ENCODE results near the gene ZNF550.

ZNF550 gene

GRCh38 chr19:57599377-57599760 lies 39.7 kb upstream of the ZNF550 start:
- DNase-seq (ENCODE audit: low read depth in 1 of 2, low spot score in 1 of 2) = no peak
- Histone ChIP-seq H3K27ac (replicated peaks) (peak overlapping the region; percentile 78; the same call in 1 of the 2 replicates), H3K27me3 (ENCODE audit: insufficient read depth, poor library complexity, severe bottlenecking) (no peaks in the 10 kb centered on the region), H3K4me3 (replicated peaks; ENCODE audit: insufficient read depth, low read length) (peak overlapping the region; percentile 99)
- TF ChIP-seq CTCF (IDR thresholded peaks at IDR 0.05; ENCODE audit: insufficient read depth, low read length) (no peak), POLR2AphosphoS5 (IDR thresholded peaks at IDR 0.05; ENCODE audit: low read depth) (no peak), SPI1 (IDR thresholded peaks at IDR 0.05; ENCODE audit: borderline replicate concordance, low read depth) (no peak), GABPA (IDR thresholded peaks at IDR 0.05; ENCODE audit: low read depth) (no peak), REST (IDR thresholded peaks at IDR 0.05; ENCODE audit: insufficient replicate concordance, low read depth) (no peak)

- H3K27me3 ChIP-seq (ENCODE audit: insufficient read depth, poor library complexity, severe bottlenecking) = no peaks in the 10 kb centered on the region
- H3K27ac ChIP-seq (replicated peaks) = no peak overlapping the region
- no peak overlapping the region for H3K4me3 ChIP-seq (replicated peaks; ENCODE audit: insufficient read depth, low read length)
- no peak for DNase-seq (ENCODE audit: low read depth in 1 of 2, low spot score in 1 of 2)
- TF ChIP-seq SPI1 (IDR thresholded peaks at IDR 0.05; ENCODE audit: borderline replicate concordance, low read depth) = no peak
- TF ChIP-seq CTCF (IDR thresholded peaks at IDR 0.05; ENCODE audit: insufficient read depth, low read length) = no peak
- TF ChIP-seq GABPA (IDR thresholded peaks at IDR 0.05; ENCODE audit: low read depth) = no peak
- no peak for TF ChIP-seq REST (IDR thresholded peaks at IDR 0.05; ENCODE audit: insufficient replicate concordance, low read depth)
- TF ChIP-seq POLR2AphosphoS5 (IDR thresholded peaks at IDR 0.05; ENCODE audit: low read depth) = no peak
Observed at GRCh38 chr19:57587529-57587928, 27.9 kb upstream of the ZNF550 start.

GRCh38 chr19:57583521-57584416 lies 24.1 kb upstream of the ZNF550 start, which contains the start of gene ZIK1:
ZIK1 (plus strand) TSS chr19:57584145; CDS start chr19:57584357, 212 bp downstream.
- Histone ChIP-seq H3K27me3 (ENCODE audit: insufficient read depth, poor library complexity, severe bottlenecking) (no peaks in the 10 kb centered on the region), H3K4me3 (replicated peaks; ENCODE audit: insufficient read depth, low read length) (peak within 1 kb of the TSS; percentile 67), H3K27ac (replicated peaks) (no peak within 1 kb of the TSS; the same call in 1 of the 2 replicates)
- TF ChIP-seq POLR2AphosphoS5 (IDR thresholded peaks at IDR 0.05; ENCODE audit: low read depth) (no peak; the same call in none of the 2 replicates), GABPA (IDR thresholded peaks at IDR 0.05; ENCODE audit: low read depth) (peak; percentile 93), REST (IDR thresholded peaks at IDR 0.05; ENCODE audit: insufficient replicate concordance, low read depth) (peak; percentile 43), CTCF (IDR thresholded peaks at IDR 0.05; ENCODE audit: insufficient read depth, low read length) (no peak), SPI1 (IDR thresholded peaks at IDR 0.05; ENCODE audit: borderline replicate concordance, low read depth) (no peak)
- DNase-seq (ENCODE audit: low read depth in 1 of 2, low spot score in 1 of 2) = peak; percentile 83 to 91
